ENCODE results near the gene UNC13D.
"Not testable (repeated sequence)": the region's sequence is repeated elsewhere in the genome, so short reads cannot be mapped to it uniquely, and the experiment has no call there.

UNC13D gene

GRCh38 chr17:75799402-75799801, 44.8 kb downstream of the UNC13D start:
- no peak for DNase-seq (ENCODE audit: low read depth)

- no peak for DNase-seq (ENCODE audit: low read depth)
These were observed 48.2 kb downstream of the UNC13D start for GRCh38 chr17:75795820-75796607.

DNA sequence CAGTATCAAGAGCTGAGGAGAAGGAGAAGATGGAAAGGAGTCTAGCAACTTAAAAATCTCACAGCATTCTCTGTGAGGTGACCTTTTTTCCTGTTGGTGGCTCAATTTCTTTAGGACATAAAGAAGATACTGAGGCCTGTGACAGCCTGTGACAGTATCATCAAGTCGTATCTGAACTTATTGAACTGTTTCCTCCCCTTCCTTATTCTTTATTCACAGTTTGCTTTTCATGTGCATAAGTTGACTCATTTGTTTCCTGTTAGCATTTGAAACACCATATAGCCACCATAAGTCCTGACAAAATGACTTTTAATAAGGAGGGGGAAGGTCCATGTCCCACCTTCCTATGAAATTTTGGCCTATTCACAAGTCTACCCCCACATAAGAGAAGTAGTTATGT, 50.7 kb downstream of the UNC13D start:
- no peak for DNase-seq (ENCODE audit: low read depth)

DNA sequence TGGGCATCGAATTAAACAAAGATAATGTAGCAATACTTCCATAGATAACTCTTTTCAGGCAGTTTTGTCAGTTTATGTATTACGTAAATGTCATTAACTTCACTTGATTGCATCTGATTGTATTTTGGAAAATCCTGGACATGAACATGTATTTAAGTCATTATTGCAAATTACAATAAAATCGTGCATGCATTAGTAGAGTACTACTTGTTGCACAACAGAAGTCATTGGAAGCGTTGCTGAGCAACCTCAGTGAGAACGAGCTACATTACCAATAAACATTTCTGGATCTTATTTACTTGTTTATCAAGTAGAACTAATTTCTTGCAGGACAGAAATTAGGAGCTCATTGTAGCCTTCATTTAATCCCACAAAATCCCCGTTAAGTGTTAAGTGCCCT, 53.0 kb downstream of the UNC13D start:
- DNase-seq (ENCODE audit: low read depth) = no peak

- DNase-seq (ENCODE audit: low read depth) = peak; percentile 80
These were observed 59.0 kb downstream of the UNC13D start for GRCh38 chr17:75785016-75785890.

DNA sequence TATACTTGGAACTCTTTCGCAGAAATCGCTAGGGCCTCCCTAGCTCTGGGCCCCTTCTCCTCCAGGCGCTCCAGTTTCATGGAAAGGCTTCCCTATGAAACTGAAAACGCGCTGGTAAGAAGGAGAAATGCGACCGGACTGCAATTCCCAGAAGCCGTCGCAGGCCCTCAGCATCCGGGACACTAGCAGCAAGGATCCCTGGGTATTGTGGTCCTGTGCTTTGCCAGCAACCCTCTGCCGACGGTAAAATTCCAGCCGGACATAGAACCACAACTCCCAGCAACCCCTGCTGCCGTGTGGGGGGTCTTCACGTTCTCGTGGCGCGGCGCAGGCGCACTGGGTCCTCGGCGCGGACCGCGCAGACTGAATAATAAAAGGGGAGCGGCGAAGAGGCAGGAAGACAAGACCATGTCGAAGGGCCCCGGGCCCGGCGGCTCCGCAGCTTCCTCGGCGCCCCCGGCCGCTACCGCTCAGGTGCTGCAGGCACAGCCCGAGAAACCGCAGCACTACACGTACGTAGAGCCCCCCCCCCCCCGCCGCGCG, 59.7 kb downstream of the UNC13D start, which contains the start of gene UNK:
Gene UNK, plus strand, starts transcription at position 334 of the 543 bp plus-strand sequence. Its CDS starts 75 bp downstream, at position 409.
- DNase-seq (ENCODE audit: low read depth) = peak; percentile 99

DNA sequence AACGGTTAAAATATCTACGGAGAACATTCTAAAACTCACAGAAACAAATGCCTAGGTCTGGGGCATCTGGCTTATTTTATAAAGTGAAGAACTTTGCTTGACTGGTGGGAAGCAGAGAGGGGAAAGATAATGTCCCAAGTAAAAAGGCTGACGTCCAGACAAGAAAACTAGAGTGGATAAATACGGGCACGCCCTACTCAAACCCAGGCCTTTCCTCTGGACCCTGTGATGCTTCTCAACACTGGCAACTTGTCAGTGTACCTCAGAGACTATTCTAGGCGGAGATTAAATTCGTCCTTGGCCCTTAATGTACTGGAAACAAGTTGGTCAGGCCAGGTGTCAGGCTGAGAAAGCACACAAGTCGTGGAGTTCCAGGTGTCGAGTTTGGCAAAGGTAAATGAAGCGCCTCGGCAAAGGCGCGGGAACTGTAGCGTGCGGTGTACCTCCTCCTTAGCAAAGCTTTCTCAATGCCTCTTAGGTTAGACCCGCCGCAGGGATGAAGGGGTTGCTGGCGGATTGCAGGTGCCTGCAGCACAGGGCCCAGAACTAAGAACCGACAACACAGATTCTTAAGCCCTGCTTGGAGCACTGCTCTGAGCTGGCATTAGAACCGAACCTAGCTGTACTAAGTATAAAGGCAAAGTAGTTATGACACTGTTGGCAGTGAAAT, 60.3 kb downstream of the UNC13D start:
- no peak for DNase-seq (ENCODE audit: low read depth)

GRCh38 chr17:75783069-75783783, 61.0 kb downstream of the UNC13D start:
- DNase-seq (ENCODE audit: low read depth) = peak; percentile 72

- DNase-seq (ENCODE audit: low read depth) = no peak
These were observed 64.0 kb downstream of the UNC13D start for GRCh38 chr17:75779987-75780889.

DNA sequence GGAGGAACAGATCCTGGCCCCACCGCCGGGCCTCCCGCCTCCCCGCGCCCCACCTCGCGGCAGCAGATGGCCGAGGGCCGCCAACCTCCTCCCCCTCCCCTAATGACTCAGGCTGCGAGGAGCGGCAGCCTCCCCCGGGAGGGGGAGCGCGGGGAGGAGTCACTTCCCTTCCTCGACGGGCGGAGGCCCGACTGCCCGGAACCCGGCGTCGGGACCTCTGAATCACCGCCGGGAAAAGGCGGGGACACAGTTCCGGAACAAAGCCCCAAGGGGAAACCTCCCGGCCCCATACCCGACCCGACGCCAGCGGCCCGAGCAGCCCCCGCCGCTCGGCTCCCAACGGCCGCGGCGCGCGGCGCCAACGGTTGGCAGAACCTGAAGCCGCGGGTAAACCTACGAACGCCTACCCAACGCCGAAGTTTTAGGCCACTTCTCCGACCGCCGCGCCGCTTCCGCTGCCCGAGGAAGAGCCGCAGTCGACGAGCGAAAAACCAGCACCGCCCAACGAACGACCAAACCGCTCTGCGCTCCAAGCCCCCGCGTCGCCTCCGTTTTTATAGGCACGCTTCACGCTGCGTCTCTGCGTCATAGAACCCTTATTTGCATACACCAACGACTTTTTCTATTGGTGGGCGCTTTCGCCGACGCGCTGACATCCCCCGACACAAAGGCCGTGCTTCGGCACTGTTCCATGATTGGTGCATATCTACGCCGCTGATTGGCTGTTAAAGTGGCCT, 64.8 kb downstream of the UNC13D start:
- DNase-seq (ENCODE audit: low read depth) = peak; percentile 100

DNA sequence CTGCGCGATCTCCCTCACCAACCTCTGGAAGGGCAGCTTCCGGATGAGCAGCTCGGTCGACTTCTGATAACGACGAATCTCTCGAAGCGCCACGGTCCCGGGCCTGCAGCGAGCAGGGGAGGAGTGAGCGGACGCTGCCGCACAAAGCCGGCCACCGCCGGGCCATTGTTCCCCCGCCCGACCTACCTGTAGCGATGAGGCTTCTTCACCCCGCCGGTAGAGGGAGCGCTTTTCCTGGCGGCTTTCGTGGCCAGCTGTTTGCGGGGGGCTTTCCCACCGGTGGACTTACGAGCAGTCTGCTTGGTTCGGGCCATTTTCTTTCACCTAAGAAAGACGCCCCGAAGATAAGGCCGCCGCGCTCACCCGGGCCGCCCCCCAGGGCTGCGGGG, 65.3 kb downstream of the UNC13D start:
- no peak for DNase-seq (ENCODE audit: low read depth)

- DNase-seq (ENCODE audit: low read depth) = not testable (repeated sequence)
These were observed 65.9 kb downstream of the UNC13D start for GRCh38 chr17:75778066-75778860.

GRCh38 chr17:75777296-75777922, 66.8 kb downstream of the UNC13D start:
- no peak for DNase-seq (ENCODE audit: low read depth)

Data from stromal cell of bone marrow (primary cell).